K562 treated with DMSO at 1 percent for 12 hours (cell line): ENCODE measurements around the gene NCF1. TPM values are rescaled to one million over a fixed set of nuclear protein-coding genes. Genes with fewer than 3 reads are reported as not detected.

Experiments
- total RNA-seq: library from RNA; unstranded; fragments of 300-600 nt; gene quantifications from 2 replicates; pipeline ENCODE4 v1.2.3, GENCODE V29; 2022; ENCODE audit not compliant: insufficient read depth

Gene NCF1
- 0.67 TPM in 1 of 2 replicates, not detected in the other for total RNA-seq

GRCh38 chr7:74773760-74774750 lies at the start of gene NCF1:
NCF1 (plus strand) TSS chr7:74774011; CDS start chr7:74774032, 21 bp downstream.

Other genes with a start within 250 kb of the NCF1 start
- gene GTF2I, start 116.3 kb upstream of the NCF1 start, total RNA-seq: 24.1 and 78.6 TPM in 2 replicates
- 11.6 and 19.9 TPM in 2 replicates for gene GTF2IRD2, start 77.6 kb downstream of the NCF1 start, total RNA-seq
- gene CASTOR2, start 190.7 kb downstream of the NCF1 start, total RNA-seq: 2.8 and 15.0 TPM in 2 replicates